HCT116 (cell line): Measurements from ENCODE around the gene CNTN4. TPM values are rescaled to one million over a fixed set of nuclear protein-coding genes. Genes with fewer than 3 reads are reported as not detected.

ENCODE experiments used
- ATAC-seq: fragments of 200-7000 bp; cut with Tn5 transposase; 2 replicates; pipeline ENCODE4 v1.9.1; 2020; ENCODE audit warnings: mild to moderate bottlenecking, moderate library complexity
- BruUV-seq: library from RNA; stranded (reverse); fragments of 400-500 nt; replicated peaks from 2 replicates; lab custom pipeline; 2021; lab: Mats Ljungman, UMichigan
- CTCF ChIA-PET: fragments of 300-600 bp; sonication (Branson Sonifier 250); formaldehyde crosslinking; loops from one replicate; lab custom pipeline; 2021; ENCODE audit warnings: antibody characterized with exemption; lab: Charles Lee
- POLR2A ChIA-PET: fragments of 300-600, 350-600 bp; sonication (Branson Sonifier 250); formaldehyde crosslinking; loops from one replicate; lab custom pipeline; 2021; ENCODE audit warnings: antibody characterized with exemption; lab: Charles Lee
- RAD21 ChIA-PET, 2 experiments: fragments of 300-600 bp; sonication (Branson Sonifier 250); formaldehyde crosslinking; loops; one replicate each; lab custom pipeline; 2023; ENCODE audit warnings: low total read pairs in 2 of 2; ENCODE audit not compliant: uncharacterized antibody in 2 of 2, unreplicated experiment in 2 of 2, low non-redundant PET in 1 of 2; lab: Charles Lee
- DNase-seq: peaks from one replicate; pipeline ENCODE4 v3.0.0-alpha.2; 2010; ENCODE audit warnings: low read depth, low spot score
- H2AFZ ChIP-seq: fragments of 200-600 bp; shearing (Covaris generic), sonication (generic); 2 replicates; pipeline ENCODE4 v1.6.1; 2017; ENCODE audit warnings: low read depth, mixed run types, mixed read lengths, antibody characterized with exemption, low read length; ENCODE audit not compliant: poor library complexity, severe bottlenecking
- H3K27ac ChIP-seq: 2 replicates; pipeline ENCODE4 v1.5.1; 2012; ENCODE audit warnings: low read depth, low read length
- H3K27me3 ChIP-seq: fragments of 200-600 bp; sonication (generic); 2 replicates; pipeline ENCODE4 v1.6.1; 2016; ENCODE audit warnings: mixed run types, low read length, mixed read lengths; ENCODE audit not compliant: insufficient read depth
- H3K36me3 ChIP-seq, 2 experiments: fragments of 200-500 bp in 1 of 2; fragments of 200-600 bp in 1 of 2; sonication (Bioruptor generic) in 1 of 2; sonication (generic) in 1 of 2; 2 replicates each; pipeline versions ENCODE4 v1.5.1 to v1.6.1; 2014 to 2016; ENCODE audit warnings: low read length in 2 of 2, inconsistent platforms in 1 of 2, mixed read lengths in 1 of 2, mixed run types in 1 of 2; ENCODE audit not compliant: insufficient read depth in 2 of 2, control insufficient read depth in 1 of 2
- H3K4me1 ChIP-seq, 2 experiments: fragments of 200-600 bp in 1 of 2; sonication (generic) in 1 of 2; 2 replicates each; pipeline versions ENCODE4 v1.5.1 to v1.6.1; 2012 to 2017; ENCODE audit warnings: low read length in 2 of 2, inconsistent platforms in 1 of 2, mild to moderate bottlenecking in 1 of 2, mixed read lengths in 1 of 2, mixed run types in 1 of 2, moderate library complexity in 1 of 2; ENCODE audit not compliant: insufficient read depth in 2 of 2, control insufficient read depth in 1 of 2
- H3K4me2 ChIP-seq: fragments of 200-600 bp; sonication (generic); 2 replicates; pipeline ENCODE4 v1.6.1; 2017; ENCODE audit warnings: mixed run types, low read length, mixed read lengths
- H3K4me3 ChIP-seq, 2 experiments: fragments of 200-600 bp in 1 of 2; sonication (generic) in 1 of 2; replicated peaks in 1 of 2; 2 replicates each; pipeline ENCODE4 v1.5.1; 2011 to 2016; ENCODE audit warnings: low read length in 2 of 2, control low read depth in 1 of 2, low read depth in 1 of 2, mild to moderate bottlenecking in 1 of 2, mixed read lengths in 1 of 2, mixed run types in 1 of 2
- H3K79me2 ChIP-seq: fragments of 200-600 bp; sonication (generic); 2 replicates; pipeline ENCODE4 v1.6.1; 2017; ENCODE audit warnings: mild to moderate bottlenecking, mixed run types, low read length, moderate library complexity, mixed read lengths; ENCODE audit not compliant: insufficient read depth
- H3K9ac ChIP-seq: fragments of 200-600 bp; sonication (generic); 2 replicates; pipeline ENCODE4 v1.6.1; 2016; ENCODE audit warnings: low read length, mixed read lengths
- H3K9me2 ChIP-seq: fragments of 200-600 bp; sonication (generic), shearing (Covaris generic); 2 replicates; pipeline ENCODE4 v1.6.1; 2017; ENCODE audit warnings: mixed run types, mild to moderate bottlenecking, moderate library complexity; ENCODE audit not compliant: insufficient read depth
- H3K9me3 ChIP-seq, 2 experiments: fragments of 200-500 bp in 1 of 2; fragments of 200-600 bp in 1 of 2; sonication (Bioruptor generic) in 1 of 2; sonication (generic) in 1 of 2; 2 replicates each; pipeline ENCODE4 v1.6.1; 2014 to 2017; ENCODE audit warnings: low read length in 2 of 2, mixed read lengths in 2 of 2, inconsistent platforms in 1 of 2, low read depth in 1 of 2, mild to moderate bottlenecking in 1 of 2, mixed run types in 1 of 2, moderate library complexity in 1 of 2; ENCODE audit not compliant: control insufficient read depth in 1 of 2, insufficient read depth in 1 of 2
- H4K20me1 ChIP-seq: fragments of 200-600 bp; sonication (generic), shearing (Covaris generic); 2 replicates; pipeline ENCODE4 v1.6.1; 2017; ENCODE audit warnings: mixed run types, mild to moderate bottlenecking, moderate library complexity; ENCODE audit not compliant: insufficient read depth
- CBX3 ChIP-seq: IDR thresholded peaks from 2 replicates; pipeline ENCODE4 v1.6.1; 2012; ENCODE audit warnings: low read depth
- CEBPB ChIP-seq: IDR thresholded peaks from 2 replicates; pipeline ENCODE4 v1.6.1; 2012; ENCODE audit warnings: low read depth
- EZH2phosphoT487 ChIP-seq: fragments of 200-600 bp; IDR thresholded peaks from 2 replicates; pipeline ENCODE4 v1.6.1; 2018; ENCODE audit warnings: antibody characterized with exemption, borderline replicate concordance
- JUND ChIP-seq: IDR thresholded peaks from 2 replicates; pipeline ENCODE4 v1.6.1; 2012
- ZNF274 ChIP-seq: fragments of 200-500 bp; sonication (Bioruptor generic); IDR thresholded peaks from 2 replicates; pipeline ENCODE4 v1.6.1; 2014; ENCODE audit warnings: mild to moderate bottlenecking, low read depth, low read length, inconsistent platforms
- intact Hi-C: fragments of 100-400 bp; cut with micrococcal nuclease; formaldehyde crosslinking; loops from 2 replicates; pipeline ENCODE4 v1.10.0; 2022
- total RNA-seq: library from RNA; stranded (reverse); gene quantifications from one replicate; pipeline ENCODE4 v1.2.1, GENCODE V29; 2021; ENCODE audit not compliant: unreplicated experiment
- TF ChIP-seq, protein P1 (sequence below): IDR thresholded peaks from 2 replicates; pipeline ENCODE4 v1.6.1; 2012; ENCODE audit warnings: low read depth

The CNTN4 gene
- total RNA-seq, 1 experiment from 2014 or later, result not detected

DNA sequence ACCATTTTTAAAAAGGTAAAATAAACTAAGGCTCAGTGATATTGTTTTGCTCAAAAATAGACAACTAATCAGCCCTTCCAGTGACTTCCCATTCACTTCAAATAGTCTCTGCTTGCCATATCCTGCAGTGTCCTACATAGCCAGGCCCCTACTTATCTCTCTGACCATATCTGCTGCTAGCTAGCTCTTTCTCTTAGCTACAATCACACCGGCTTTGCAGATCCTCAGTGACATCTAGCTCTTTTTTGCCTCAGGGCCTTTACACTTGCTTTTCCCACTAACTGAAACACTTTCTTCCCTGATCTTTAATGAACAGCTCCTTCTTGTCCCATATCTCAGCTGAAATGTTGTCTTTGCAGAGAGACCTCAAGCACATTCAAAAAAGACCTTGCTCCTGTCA lies 850.2 kb downstream of the CNTN4 start (continued):
- TF ChIP-seq JUND, result no peak
- TF ChIP-seq EZH2phosphoT487, result no peak

DNA sequence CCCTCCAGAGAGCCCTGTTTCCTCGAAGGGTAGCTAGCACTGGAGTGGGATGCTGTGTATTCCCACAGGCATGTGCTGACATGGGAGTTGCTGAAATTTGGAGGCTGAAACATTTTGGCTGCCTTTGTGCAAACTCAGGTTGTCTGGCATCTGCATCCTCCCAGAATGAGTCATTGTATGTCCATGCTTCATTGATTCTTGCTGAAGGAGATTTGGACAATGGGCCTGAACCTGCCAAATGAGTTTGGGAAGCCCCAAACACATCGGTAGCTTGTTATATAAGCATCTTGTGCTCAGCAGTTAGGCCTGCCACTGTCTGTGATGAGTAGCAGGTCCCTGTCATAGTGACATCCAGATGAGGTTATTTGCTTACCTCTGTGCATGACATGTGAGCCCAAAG lies 851.5 kb downstream of the CNTN4 start:
- Histone ChIP-seq H3K27me3 (no peaks in the 10 kb centered on the region), H3K9me2 (no peaks in the 10 kb centered on the region), H4K20me1 (no peaks in the 10 kb centered on the region), H3K27ac (no peak overlapping the region), H3K4me1 (no peaks in the 10 kb centered on the region), H2AFZ (no peak overlapping the region), H3K9ac (no peak overlapping the region), H3K36me3 (no peaks in the 10 kb centered on the region), H3K9me3 (no peaks in the 10 kb centered on the region), H3K4me2 (no peak overlapping the region), H3K4me3 (no peak overlapping the region), H3K79me2 (no peaks in the 10 kb centered on the region)
- DNase-seq (no peak), ATAC-seq (no peak)
- BruUV-seq, result no TSS peak
- RAD21 ChIA-PET, result no interaction called here
- CTCF ChIA-PET, result no interaction called here
- intact Hi-C loops, result no loop called here
- TF ChIP-seq, protein P1, sequence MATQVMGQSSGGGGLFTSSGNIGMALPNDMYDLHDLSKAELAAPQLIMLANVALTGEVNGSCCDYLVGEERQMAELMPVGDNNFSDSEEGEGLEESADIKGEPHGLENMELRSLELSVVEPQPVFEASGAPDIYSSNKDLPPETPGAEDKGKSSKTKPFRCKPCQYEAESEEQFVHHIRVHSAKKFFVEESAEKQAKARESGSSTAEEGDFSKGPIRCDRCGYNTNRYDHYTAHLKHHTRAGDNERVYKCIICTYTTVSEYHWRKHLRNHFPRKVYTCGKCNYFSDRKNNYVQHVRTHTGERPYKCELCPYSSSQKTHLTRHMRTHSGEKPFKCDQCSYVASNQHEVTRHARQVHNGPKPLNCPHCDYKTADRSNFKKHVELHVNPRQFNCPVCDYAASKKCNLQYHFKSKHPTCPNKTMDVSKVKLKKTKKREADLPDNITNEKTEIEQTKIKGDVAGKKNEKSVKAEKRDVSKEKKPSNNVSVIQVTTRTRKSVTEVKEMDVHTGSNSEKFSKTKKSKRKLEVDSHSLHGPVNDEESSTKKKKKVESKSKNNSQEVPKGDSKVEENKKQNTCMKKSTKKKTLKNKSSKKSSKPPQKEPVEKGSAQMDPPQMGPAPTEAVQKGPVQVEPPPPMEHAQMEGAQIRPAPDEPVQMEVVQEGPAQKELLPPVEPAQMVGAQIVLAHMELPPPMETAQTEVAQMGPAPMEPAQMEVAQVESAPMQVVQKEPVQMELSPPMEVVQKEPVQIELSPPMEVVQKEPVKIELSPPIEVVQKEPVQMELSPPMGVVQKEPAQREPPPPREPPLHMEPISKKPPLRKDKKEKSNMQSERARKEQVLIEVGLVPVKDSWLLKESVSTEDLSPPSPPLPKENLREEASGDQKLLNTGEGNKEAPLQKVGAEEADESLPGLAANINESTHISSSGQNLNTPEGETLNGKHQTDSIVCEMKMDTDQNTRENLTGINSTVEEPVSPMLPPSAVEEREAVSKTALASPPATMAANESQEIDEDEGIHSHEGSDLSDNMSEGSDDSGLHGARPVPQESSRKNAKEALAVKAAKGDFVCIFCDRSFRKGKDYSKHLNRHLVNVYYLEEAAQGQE, result no peak
- POLR2A ChIA-PET, result no interaction called here

DNA sequence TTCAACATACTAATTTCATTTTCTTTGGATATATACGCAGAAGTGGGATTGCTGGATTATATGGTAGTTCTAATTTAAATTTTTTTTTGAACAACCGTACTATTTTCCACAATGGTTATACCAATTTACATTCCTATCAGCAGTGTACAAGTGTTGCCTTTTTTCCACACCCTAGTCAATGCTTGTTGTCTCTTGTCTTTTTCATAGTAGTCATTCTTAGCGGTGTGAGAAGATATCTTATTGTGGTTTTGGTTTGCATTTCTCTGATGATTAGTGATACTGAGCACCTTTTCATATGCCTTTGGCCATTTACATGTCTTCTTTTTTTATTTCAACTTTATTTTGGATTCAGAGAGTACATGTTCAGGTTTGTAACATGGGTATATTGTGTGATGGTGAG lies 858.4 kb downstream of the CNTN4 start:
- H3K4me1 ChIP-seq, result no peaks in the 10 kb centered on the region
- RAD21 ChIA-PET, result no interaction called here
- BruUV-seq, result no TSS peak

More for the DNA sequence above, 858.4 kb downstream of the CNTN4 start:
- Histone ChIP-seq H3K9me2 (no peaks in the 10 kb centered on the region), H3K27ac (no peak overlapping the region), H3K9ac (no peak overlapping the region), H4K20me1 (no peaks in the 10 kb centered on the region), H3K9me3 (no peaks in the 10 kb centered on the region), H3K36me3 (no peaks in the 10 kb centered on the region), H3K4me2 (no peak overlapping the region), H3K27me3 (no peaks in the 10 kb centered on the region), H3K4me3 (no peak overlapping the region), H2AFZ (no peak overlapping the region), H3K79me2 (no peaks in the 10 kb centered on the region)
- TF ChIP-seq ZNF274, result no peak
- TF ChIP-seq CBX3, result no peak
- TF ChIP-seq CEBPB, result no peak
- intact Hi-C loops, result no loop called here
- ChIA-PET POLR2A (no interaction called here), CTCF (no interaction called here)
- DNase-seq (no peak), ATAC-seq (no peak)
